GM23338 (cell line): ENCODE results near the gene SUSD3. TPM values are rescaled to one million over a fixed set of nuclear protein-coding genes. Genes with fewer than 3 reads are reported as not detected.

Source experiments
- ATAC-seq: fragments of 200-7000 bp; cut with Tn5 transposase; 3 replicates; pipeline ENCODE4 v1.9.1; 2020
- DNase-seq: peaks from one replicate; pipeline ENCODE4 v3.0.0-alpha.2; 2015; ENCODE audit warnings: low spot score
- H2AFZ ChIP-seq: fragments of 200-600 bp; sonication (generic); 2 replicates; pipeline ENCODE4 v1.8.0; 2016; ENCODE audit warnings: antibody characterized with exemption, mild to moderate bottlenecking, moderate library complexity
- H3F3A ChIP-seq: fragments of 200-600 bp; sonication (generic); replicated peaks from 2 replicates; pipeline ENCODE4 v1.8.0; 2017; ENCODE audit warnings: antibody characterized with exemption, mixed run types, low read depth
- H3K27ac ChIP-seq: fragments of 200-600 bp; sonication (generic); 2 replicates; pipeline ENCODE4 v1.6.1; 2016; ENCODE audit warnings: low read depth
- H3K27me3 ChIP-seq: fragments of 200-600 bp; sonication (generic); 2 replicates; pipeline ENCODE4 v1.8.0; 2016; ENCODE audit warnings: mild to moderate bottlenecking, mixed run types, moderate library complexity; ENCODE audit not compliant: insufficient read depth
- H3K36me3 ChIP-seq: fragments of 200-600 bp; sonication (generic); 2 replicates; pipeline ENCODE4 v1.8.0; 2016; ENCODE audit warnings: mild to moderate bottlenecking; ENCODE audit not compliant: insufficient read depth
- H3K4me1 ChIP-seq: fragments of 200-600 bp; sonication (generic); 2 replicates; pipeline ENCODE4 v1.8.0; 2016; ENCODE audit warnings: mild to moderate bottlenecking, moderate library complexity; ENCODE audit not compliant: insufficient read depth
- H3K4me2 ChIP-seq: fragments of 200-600 bp; sonication (generic); 2 replicates; pipeline ENCODE4 v1.7.1; 2017; ENCODE audit warnings: mixed run types
- H3K4me3 ChIP-seq: fragments of 200-600 bp; sonication (generic); 2 replicates; pipeline ENCODE4 v1.6.1; 2016; ENCODE audit warnings: mixed run types
- H3K79me2 ChIP-seq: fragments of 200-600 bp; sonication (generic); replicated peaks from 2 replicates; pipeline ENCODE4 v1.8.0; 2017; ENCODE audit warnings: mild to moderate bottlenecking; ENCODE audit not compliant: insufficient read depth
- H3K9me2 ChIP-seq: fragments of 200-600 bp; sonication (generic); 2 replicates; pipeline ENCODE4 v1.8.0; 2017; ENCODE audit not compliant: insufficient read depth
- H4K20me1 ChIP-seq: fragments of 200-600 bp; sonication (generic); replicated peaks from 2 replicates; pipeline ENCODE4 v1.8.0; 2017; ENCODE audit warnings: mild to moderate bottlenecking; ENCODE audit not compliant: insufficient read depth
- H3K27ac Mint-ChIP-seq: 2 replicates; pipeline ENCODE4 v1.8.0; 2020; ENCODE audit warnings: inconsistent platforms, mild to moderate bottlenecking, moderate library complexity, mixed read lengths
- H3K27me3 Mint-ChIP-seq: 3 replicates; pipeline ENCODE4 v1.8.0; 2022; ENCODE audit warnings: low read depth, mild to moderate bottlenecking, moderate library complexity, mixed read lengths, inconsistent platforms; ENCODE audit not compliant: insufficient read depth, poor library complexity
- H3K36me3 Mint-ChIP-seq: 3 replicates; pipeline ENCODE4 v1.8.0; 2021; ENCODE audit warnings: low read depth, mild to moderate bottlenecking, inconsistent platforms, moderate library complexity, mixed read lengths
- H3K4me1 Mint-ChIP-seq: 3 replicates; pipeline ENCODE4 v1.8.0; 2020; ENCODE audit warnings: mild to moderate bottlenecking, inconsistent platforms, mixed read lengths
- H3K4me3 Mint-ChIP-seq: 3 replicates; pipeline ENCODE4 v1.8.0; 2021; ENCODE audit warnings: moderate library complexity, mild to moderate bottlenecking, inconsistent platforms, mixed read lengths
- H3K9me3 Mint-ChIP-seq: 3 replicates; pipeline ENCODE4 v1.8.0; 2020; ENCODE audit warnings: moderate library complexity, mild to moderate bottlenecking, inconsistent platforms, mixed read lengths
- CREB1 ChIP-seq: fragments of 250-450 bp; sonication (Bioruptor Pico); IDR thresholded peaks from 2 replicates; pipeline ENCODE4 v1.5.0; 2020; ENCODE audit warnings: low read depth, mild to moderate bottlenecking, moderate library complexity
- EZH2 ChIP-seq: fragments of 200-600 bp; sonication (generic); IDR thresholded peaks from one replicate; pipeline ENCODE4 v1.8.0; 2017; ENCODE audit warnings: antibody characterized with exemption, mild to moderate bottlenecking, low read depth; ENCODE audit not compliant: unreplicated experiment
- EZH2phosphoT487 ChIP-seq: fragments of 200-600 bp; sonication (generic); IDR thresholded peaks from one replicate; pipeline ENCODE4 v1.8.1; 2018; ENCODE audit warnings: antibody characterized with exemption; ENCODE audit not compliant: unreplicated experiment
- JUNB ChIP-seq: IDR thresholded peaks from one replicate; pipeline ENCODE4 v1.6.1; 2016; ENCODE audit warnings: antibody characterized with exemption; ENCODE audit not compliant: unreplicated experiment
- NANOG ChIP-seq: IDR thresholded peaks from 2 replicates; pipeline ENCODE4 v1.6.1; 2016; ENCODE audit warnings: antibody characterized with exemption, borderline replicate concordance
- POLR2AphosphoS5 ChIP-seq: IDR thresholded peaks from 2 replicates; pipeline ENCODE4 v1.6.1; 2016; ENCODE audit warnings: antibody characterized with exemption, low read depth
- STAT1 ChIP-seq: IDR thresholded peaks from one replicate; pipeline ENCODE4 v1.6.1; 2016; ENCODE audit warnings: antibody characterized with exemption; ENCODE audit not compliant: unreplicated experiment
- ZNF114 ChIP-seq: fragments of 250-450 bp; sonication (Bioruptor Pico); IDR thresholded peaks from 2 replicates; pipeline ENCODE4 v1.5.0; 2020; ENCODE audit warnings: mild to moderate bottlenecking, moderate library complexity
- ZNF331 ChIP-seq: fragments of 250-450 bp; sonication (Bioruptor Pico); IDR thresholded peaks from 2 replicates; pipeline ENCODE4 v1.5.0; 2020; ENCODE audit warnings: low read depth, mild to moderate bottlenecking, moderate library complexity
- polyA plus RNA-seq: library from polyadenylated mRNA; unstranded; fragments of >200 nt; fragmentation: Nextera tagmentation; extraction: Ambion mirVana; gene quantifications from 2 replicates; pipeline ENCODE4 v1.2.1, GENCODE V29; 2016
- total RNA-seq: library from RNA; depleted of rRNA; stranded (reverse); fragments of >200 nt; shearing (Covaris generic); gene quantifications from 2 replicates; pipeline ENCODE4 v1.2.3, GENCODE V29; 2014
- TF ChIP-seq, protein P1 (sequence below), 2 experiments: fragments of 200-600 bp in 1 of 2; sonication (generic) in 1 of 2; conservative IDR thresholded peaks; 2 replicates each; pipeline versions ENCODE4 v1.5.1 to v1.6.1; 2016 to 2017; ENCODE audit warnings: antibody characterized with exemption in 2 of 2, low read depth in 2 of 2, mild to moderate bottlenecking in 2 of 2, moderate library complexity in 1 of 2
- TF ChIP-seq, protein P2 (sequence below): fragments of 250-450 bp; sonication (Bioruptor Pico); IDR thresholded peaks from 2 replicates; pipeline ENCODE4 v1.5.0; 2020; ENCODE audit warnings: mild to moderate bottlenecking, moderate library complexity
- TF ChIP-seq, protein P3 (sequence below): IDR thresholded peaks from 2 replicates; pipeline ENCODE4 v1.6.1; 2016; ENCODE audit warnings: antibody characterized with exemption
- TF ChIP-seq, protein P4 (sequence below): IDR thresholded peaks from one replicate; pipeline ENCODE4 v1.6.1; 2018; ENCODE audit warnings: antibody characterized with exemption; ENCODE audit not compliant: unreplicated experiment

Gene SUSD3
- total and polyA plus RNA-seq, 2 experiments from 2014 or later = 6.9 to 20.1 TPM

DNA sequence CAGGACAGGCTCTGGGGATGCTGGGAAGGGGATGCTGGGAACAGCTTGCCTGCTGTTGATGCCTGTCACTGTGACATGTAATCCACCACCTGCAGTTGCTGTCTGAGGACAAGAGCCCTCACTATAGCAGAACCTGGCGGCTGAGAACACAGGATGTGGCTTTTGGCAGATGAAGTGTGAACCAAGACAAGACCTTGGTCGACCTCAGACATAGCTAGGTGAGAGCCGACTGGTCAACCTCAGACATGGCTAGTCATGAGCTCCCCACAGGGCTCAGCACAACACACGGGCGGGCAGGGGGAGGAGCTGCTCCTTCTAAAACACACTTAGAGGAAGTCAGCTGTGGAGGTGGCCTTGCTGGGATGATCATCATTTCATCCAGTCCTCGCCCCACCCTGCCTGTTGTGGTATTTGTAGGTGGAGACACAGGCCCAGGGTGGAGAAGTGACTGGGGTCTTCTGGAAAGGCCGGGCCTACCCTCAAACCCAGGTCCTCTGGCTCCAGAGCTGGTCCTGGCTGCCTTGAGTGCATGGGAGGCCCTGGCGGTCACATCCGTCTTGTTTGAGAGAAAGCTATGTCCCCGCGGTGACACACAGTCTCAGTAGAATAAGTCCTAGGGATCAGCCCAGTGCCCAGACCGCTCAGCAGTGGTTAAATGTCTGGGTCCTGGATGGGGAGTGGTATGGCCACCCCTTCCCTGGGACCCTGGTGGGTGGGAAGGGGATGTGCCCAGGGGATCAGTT, 6.1 kb downstream of the SUSD3 start:
- TF ChIP-seq, protein P1, sequence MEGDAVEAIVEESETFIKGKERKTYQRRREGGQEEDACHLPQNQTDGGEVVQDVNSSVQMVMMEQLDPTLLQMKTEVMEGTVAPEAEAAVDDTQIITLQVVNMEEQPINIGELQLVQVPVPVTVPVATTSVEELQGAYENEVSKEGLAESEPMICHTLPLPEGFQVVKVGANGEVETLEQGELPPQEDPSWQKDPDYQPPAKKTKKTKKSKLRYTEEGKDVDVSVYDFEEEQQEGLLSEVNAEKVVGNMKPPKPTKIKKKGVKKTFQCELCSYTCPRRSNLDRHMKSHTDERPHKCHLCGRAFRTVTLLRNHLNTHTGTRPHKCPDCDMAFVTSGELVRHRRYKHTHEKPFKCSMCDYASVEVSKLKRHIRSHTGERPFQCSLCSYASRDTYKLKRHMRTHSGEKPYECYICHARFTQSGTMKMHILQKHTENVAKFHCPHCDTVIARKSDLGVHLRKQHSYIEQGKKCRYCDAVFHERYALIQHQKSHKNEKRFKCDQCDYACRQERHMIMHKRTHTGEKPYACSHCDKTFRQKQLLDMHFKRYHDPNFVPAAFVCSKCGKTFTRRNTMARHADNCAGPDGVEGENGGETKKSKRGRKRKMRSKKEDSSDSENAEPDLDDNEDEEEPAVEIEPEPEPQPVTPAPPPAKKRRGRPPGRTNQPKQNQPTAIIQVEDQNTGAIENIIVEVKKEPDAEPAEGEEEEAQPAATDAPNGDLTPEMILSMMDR (conservative IDR thresholded peaks at IDR 0.05; ENCODE audit: low read depth in 2 of 2) = no peak
- no peak for TF ChIP-seq EZH2
- TF ChIP-seq NANOG = no peak
- TF ChIP-seq, protein P2, sequence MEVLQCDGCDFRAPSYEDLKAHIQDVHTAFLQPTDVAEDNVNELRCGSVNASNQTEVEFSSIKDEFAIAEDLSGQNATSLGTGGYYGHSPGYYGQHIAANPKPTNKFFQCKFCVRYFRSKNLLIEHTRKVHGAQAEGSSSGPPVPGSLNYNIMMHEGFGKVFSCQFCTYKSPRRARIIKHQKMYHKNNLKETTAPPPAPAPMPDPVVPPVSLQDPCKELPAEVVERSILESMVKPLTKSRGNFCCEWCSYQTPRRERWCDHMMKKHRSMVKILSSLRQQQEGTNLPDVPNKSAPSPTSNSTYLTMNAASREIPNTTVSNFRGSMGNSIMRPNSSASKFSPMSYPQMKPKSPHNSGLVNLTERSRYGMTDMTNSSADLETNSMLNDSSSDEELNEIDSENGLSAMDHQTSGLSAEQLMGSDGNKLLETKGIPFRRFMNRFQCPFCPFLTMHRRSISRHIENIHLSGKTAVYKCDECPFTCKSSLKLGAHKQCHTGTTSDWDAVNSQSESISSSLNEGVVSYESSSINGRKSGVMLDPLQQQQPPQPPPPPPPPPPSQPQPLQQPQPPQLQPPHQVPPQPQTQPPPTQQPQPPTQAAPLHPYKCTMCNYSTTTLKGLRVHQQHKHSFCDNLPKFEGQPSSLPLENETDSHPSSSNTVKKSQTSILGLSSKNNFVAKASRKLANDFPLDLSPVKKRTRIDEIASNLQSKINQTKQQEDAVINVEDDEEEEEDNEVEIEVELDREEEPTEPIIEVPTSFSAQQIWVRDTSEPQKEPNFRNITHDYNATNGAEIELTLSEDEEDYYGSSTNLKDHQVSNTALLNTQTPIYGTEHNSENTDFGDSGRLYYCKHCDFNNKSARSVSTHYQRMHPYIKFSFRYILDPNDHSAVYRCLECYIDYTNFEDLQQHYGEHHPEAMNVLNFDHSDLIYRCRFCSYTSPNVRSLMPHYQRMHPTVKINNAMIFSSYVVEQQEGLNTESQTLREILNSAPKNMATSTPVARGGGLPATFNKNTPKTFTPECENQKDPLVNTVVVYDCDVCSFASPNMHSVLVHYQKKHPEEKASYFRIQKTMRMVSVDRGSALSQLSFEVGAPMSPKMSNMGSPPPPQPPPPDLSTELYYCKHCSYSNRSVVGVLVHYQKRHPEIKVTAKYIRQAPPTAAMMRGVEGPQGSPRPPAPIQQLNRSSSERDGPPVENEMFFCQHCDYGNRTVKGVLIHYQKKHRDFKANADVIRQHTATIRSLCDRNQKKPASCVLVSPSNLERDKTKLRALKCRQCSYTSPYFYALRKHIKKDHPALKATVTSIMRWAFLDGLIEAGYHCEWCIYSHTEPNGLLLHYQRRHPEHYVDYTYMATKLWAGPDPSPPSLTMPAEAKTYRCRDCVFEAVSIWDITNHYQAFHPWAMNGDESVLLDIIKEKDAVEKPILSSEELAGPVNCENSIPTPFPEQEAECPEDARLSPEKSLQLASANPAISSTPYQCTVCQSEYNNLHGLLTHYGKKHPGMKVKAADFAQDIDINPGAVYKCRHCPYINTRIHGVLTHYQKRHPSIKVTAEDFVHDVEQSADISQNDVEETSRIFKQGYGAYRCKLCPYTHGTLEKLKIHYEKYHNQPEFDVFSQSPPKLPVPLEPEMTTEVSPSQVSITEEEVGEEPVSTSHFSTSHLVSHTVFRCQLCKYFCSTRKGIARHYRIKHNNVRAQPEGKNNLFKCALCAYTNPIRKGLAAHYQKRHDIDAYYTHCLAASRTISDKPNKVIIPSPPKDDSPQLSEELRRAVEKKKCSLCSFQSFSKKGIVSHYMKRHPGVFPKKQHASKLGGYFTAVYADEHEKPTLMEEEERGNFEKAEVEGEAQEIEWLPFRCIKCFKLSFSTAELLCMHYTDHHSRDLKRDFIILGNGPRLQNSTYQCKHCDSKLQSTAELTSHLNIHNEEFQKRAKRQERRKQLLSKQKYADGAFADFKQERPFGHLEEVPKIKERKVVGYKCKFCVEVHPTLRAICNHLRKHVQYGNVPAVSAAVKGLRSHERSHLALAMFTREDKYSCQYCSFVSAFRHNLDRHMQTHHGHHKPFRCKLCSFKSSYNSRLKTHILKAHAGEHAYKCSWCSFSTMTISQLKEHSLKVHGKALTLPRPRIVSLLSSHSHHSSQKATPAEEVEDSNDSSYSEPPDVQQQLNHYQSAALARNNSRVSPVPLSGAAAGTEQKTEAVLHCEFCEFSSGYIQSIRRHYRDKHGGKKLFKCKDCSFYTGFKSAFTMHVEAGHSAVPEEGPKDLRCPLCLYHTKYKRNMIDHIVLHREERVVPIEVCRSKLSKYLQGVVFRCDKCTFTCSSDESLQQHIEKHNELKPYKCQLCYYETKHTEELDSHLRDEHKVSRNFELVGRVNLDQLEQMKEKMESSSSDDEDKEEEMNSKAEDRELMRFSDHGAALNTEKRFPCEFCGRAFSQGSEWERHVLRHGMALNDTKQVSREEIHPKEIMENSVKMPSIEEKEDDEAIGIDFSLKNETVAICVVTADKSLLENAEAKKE (CRISPR knock-in tag) = no peak
- TF ChIP-seq STAT1 = no peak
- TF ChIP-seq, protein P3, sequence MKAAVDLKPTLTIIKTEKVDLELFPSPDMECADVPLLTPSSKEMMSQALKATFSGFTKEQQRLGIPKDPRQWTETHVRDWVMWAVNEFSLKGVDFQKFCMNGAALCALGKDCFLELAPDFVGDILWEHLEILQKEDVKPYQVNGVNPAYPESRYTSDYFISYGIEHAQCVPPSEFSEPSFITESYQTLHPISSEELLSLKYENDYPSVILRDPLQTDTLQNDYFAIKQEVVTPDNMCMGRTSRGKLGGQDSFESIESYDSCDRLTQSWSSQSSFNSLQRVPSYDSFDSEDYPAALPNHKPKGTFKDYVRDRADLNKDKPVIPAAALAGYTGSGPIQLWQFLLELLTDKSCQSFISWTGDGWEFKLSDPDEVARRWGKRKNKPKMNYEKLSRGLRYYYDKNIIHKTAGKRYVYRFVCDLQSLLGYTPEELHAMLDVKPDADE = no peak
- TF ChIP-seq JUNB = no peak
- no peak for TF ChIP-seq CREB1 (CRISPR knock-in tag)
- TF ChIP-seq POLR2AphosphoS5 = no peak
- TF ChIP-seq, protein P4, sequence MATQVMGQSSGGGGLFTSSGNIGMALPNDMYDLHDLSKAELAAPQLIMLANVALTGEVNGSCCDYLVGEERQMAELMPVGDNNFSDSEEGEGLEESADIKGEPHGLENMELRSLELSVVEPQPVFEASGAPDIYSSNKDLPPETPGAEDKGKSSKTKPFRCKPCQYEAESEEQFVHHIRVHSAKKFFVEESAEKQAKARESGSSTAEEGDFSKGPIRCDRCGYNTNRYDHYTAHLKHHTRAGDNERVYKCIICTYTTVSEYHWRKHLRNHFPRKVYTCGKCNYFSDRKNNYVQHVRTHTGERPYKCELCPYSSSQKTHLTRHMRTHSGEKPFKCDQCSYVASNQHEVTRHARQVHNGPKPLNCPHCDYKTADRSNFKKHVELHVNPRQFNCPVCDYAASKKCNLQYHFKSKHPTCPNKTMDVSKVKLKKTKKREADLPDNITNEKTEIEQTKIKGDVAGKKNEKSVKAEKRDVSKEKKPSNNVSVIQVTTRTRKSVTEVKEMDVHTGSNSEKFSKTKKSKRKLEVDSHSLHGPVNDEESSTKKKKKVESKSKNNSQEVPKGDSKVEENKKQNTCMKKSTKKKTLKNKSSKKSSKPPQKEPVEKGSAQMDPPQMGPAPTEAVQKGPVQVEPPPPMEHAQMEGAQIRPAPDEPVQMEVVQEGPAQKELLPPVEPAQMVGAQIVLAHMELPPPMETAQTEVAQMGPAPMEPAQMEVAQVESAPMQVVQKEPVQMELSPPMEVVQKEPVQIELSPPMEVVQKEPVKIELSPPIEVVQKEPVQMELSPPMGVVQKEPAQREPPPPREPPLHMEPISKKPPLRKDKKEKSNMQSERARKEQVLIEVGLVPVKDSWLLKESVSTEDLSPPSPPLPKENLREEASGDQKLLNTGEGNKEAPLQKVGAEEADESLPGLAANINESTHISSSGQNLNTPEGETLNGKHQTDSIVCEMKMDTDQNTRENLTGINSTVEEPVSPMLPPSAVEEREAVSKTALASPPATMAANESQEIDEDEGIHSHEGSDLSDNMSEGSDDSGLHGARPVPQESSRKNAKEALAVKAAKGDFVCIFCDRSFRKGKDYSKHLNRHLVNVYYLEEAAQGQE = no peak
- TF ChIP-seq ZNF114 (CRISPR knock-in tag) = no peak
- no peak for TF ChIP-seq ZNF331 (CRISPR knock-in tag)
- TF ChIP-seq EZH2phosphoT487 = no peak
- Histone ChIP-seq H3K36me3 (no peaks in the 10 kb centered on the region), H3F3A (0 out of 2 replicates have a peak, but pooled peaks cover under 1% of the 10 kb centered on the region), H3K4me2 (no peak overlapping the region), H3K9me2 (no peaks in the 10 kb centered on the region), H3K27me3 (no peaks in the 10 kb centered on the region), H2AFZ (no peak overlapping the region), H3K4me3 (no peak overlapping the region), H3K27ac (no peak overlapping the region), H4K20me1 (no peaks in the 10 kb centered on the region), H3K79me2 (no peaks in the 10 kb centered on the region), H3K4me1 (peaks cover 10% of the 10 kb centered on the region; the same call in 1 of the 2 replicates)
- H3K36me3 Mint-ChIP-seq = no peaks in the 10 kb centered on the region
- no peaks in the 10 kb centered on the region for H3K9me3 Mint-ChIP-seq
- H3K4me3 Mint-ChIP-seq = no peak overlapping the region
- H3K27ac Mint-ChIP-seq = no peak overlapping the region
- ATAC-seq (no peak), DNase-seq (no peak)
- H3K27me3 Mint-ChIP-seq = peaks cover 14% of the 10 kb centered on the region
- H3K4me1 Mint-ChIP-seq = peaks cover 15% of the 10 kb centered on the region
